K562 (cell line): ENCODE measurements around the gene C1QTNF6. TPM values are rescaled to one million over a fixed set of nuclear protein-coding genes. Genes with fewer than 3 reads are reported as not detected.
"Not testable (repeated sequence)": the region's sequence is repeated elsewhere in the genome, so short reads cannot be mapped to it uniquely, and the experiment has no call there.

Experiments used
- ATAC-seq: fragments of 200-7000 bp; cut with Tn5 transposase; 3 replicates; pipeline ENCODE4 v1.9.1; 2020; ENCODE audit warnings: moderate library complexity
- BruUV-seq: library from RNA; stranded (reverse); fragments of 400-500 nt; replicated peaks from 2 replicates; lab custom pipeline; 2021; lab: Mats Ljungman, UMichigan
- CTCF ChIA-PET: fragments of 300-600 bp; formaldehyde crosslinking; extraction: SDS; loops from one replicate; lab custom pipeline; 2021; ENCODE audit warnings: low intra/inter-chr PET ratio; lab: Yijun Ruan, JAX
- POLR2A ChIA-PET: fragments of 300-600, 350-650 bp; sonication (Branson Sonifier 250); formaldehyde crosslinking; extraction: SDS; loops from one replicate; lab custom pipeline; 2021; ENCODE audit warnings: antibody characterized with exemption, inconsistent platforms; lab: Yijun Ruan, JAX
- DNase-seq, 4 experiments: peaks; one replicate each; pipeline versions ENCODE4 v3.0.0 to v3.0.0-alpha.2; 2011 to 2018; ENCODE audit warnings: low spot score in 3 of 4, mixed read lengths in 3 of 4; ENCODE audit errors: extremely low read depth in 1 of 4
- FAIRE-seq: peaks from 2 replicates; lab custom pipeline; 2011; peaks lifted over from hg19 to GRCh38; lab: Jason Lieb, UNC
- H2AFZ ChIP-seq: 2 replicates; pipeline ENCODE4 v1.6.0; 2011; ENCODE audit warnings: low read depth, low read length, control low read depth, inconsistent platforms
- H3K27ac ChIP-seq: fragments of 200-600 bp; 3 replicates; pipeline ENCODE4 v1.8.0; 2011; ENCODE audit warnings: low read depth, mild to moderate bottlenecking, control low read depth, inconsistent platforms, low read length, moderate library complexity, mixed read lengths; ENCODE audit errors: extremely low read depth
- H3K27me3 ChIP-seq, 2 experiments: fragments of 300-600 bp in 1 of 2; 2 replicates in 1 of 2; 3 replicates in 1 of 2; pipeline versions ENCODE4 v1.6.0 to v1.8.0; 2011; ENCODE audit warnings: inconsistent platforms in 2 of 2, low read length in 2 of 2, mild to moderate bottlenecking in 1 of 2, mixed read lengths in 1 of 2, moderate library complexity in 1 of 2; ENCODE audit not compliant: control insufficient read depth in 2 of 2, insufficient read depth in 2 of 2
- H3K36me3 ChIP-seq: fragments of 300-600 bp; 3 replicates; pipeline ENCODE4 v1.8.0; 2011; ENCODE audit warnings: mild to moderate bottlenecking, low read length, inconsistent platforms; ENCODE audit not compliant: control insufficient read depth, insufficient read depth
- H3K4me1 ChIP-seq, 2 experiments: fragments of 200-600 bp in 1 of 2; replicated peaks in 1 of 2; 2 replicates in 1 of 2; 3 replicates in 1 of 2; pipeline versions ENCODE4 v1.5.1 to v1.8.0; 2011; ENCODE audit warnings: inconsistent platforms in 2 of 2, low read length in 2 of 2, mild to moderate bottlenecking in 1 of 2, mixed read lengths in 1 of 2, moderate library complexity in 1 of 2; ENCODE audit not compliant: control insufficient read depth in 2 of 2, insufficient read depth in 2 of 2
- H3K4me2 ChIP-seq: 2 replicates; pipeline ENCODE4 v1.6.1; 2011; ENCODE audit warnings: low read length, control low read depth, inconsistent platforms, mixed read lengths; ENCODE audit not compliant: insufficient read depth
- H3K4me3 ChIP-seq: fragments of 200-600 bp; sonication (generic), shearing (Covaris generic); 2 replicates; pipeline ENCODE4 v1.5.1; 2016; ENCODE audit warnings: control low read depth, inconsistent platforms
- H3K79me2 ChIP-seq: fragments of 200-600 bp; 3 replicates; pipeline ENCODE4 v1.8.0; 2011; ENCODE audit warnings: low read length, inconsistent platforms; ENCODE audit not compliant: control insufficient read depth, insufficient read depth
- H3K9ac ChIP-seq, 2 experiments: 2 replicates each; pipeline versions ENCODE4 v1.6.0 to v1.6.1; 2011; ENCODE audit warnings: low read depth in 2 of 2, low read length in 2 of 2, control low read depth in 1 of 2, inconsistent platforms in 1 of 2, mild to moderate bottlenecking in 1 of 2, mixed read lengths in 1 of 2; ENCODE audit not compliant: insufficient read depth in 1 of 2
- H3K9me1 ChIP-seq: one replicate; pipeline ENCODE4 v1.6.0; 2011; ENCODE audit warnings: inconsistent platforms, mild to moderate bottlenecking, low read length, moderate library complexity; ENCODE audit not compliant: control insufficient read depth, insufficient read depth
- H3K9me3 ChIP-seq: replicated peaks from 2 replicates; pipeline ENCODE4 v1.5.1; 2011; ENCODE audit warnings: low read depth, low read length, inconsistent platforms; ENCODE audit not compliant: control insufficient read depth, insufficient read depth
- H4K20me1 ChIP-seq: replicated peaks from 2 replicates; pipeline ENCODE4 v1.6.1; 2011; ENCODE audit warnings: low read length, inconsistent platforms, mixed read lengths; ENCODE audit not compliant: control insufficient read depth, insufficient read depth
- ASH1L ChIP-seq: fragments of 450-650 bp; IDR thresholded peaks from 2 replicates; pipeline ENCODE4 v1.6.1; 2018; ENCODE audit warnings: borderline replicate concordance, mild to moderate bottlenecking, low read depth; ENCODE audit not compliant: partially characterized antibody
- CHD1 ChIP-seq: fragments of 200-600 bp; sonication (generic); IDR thresholded peaks from one replicate; pipeline ENCODE4 v1.6.1; 2012; ENCODE audit warnings: mild to moderate bottlenecking, moderate library complexity, low read length, inconsistent platforms
- MED1 ChIP-seq: sonication (generic); formaldehyde crosslinking; IDR thresholded peaks from 2 replicates; pipeline ENCODE4 v1.8.1; 2023; ENCODE audit warnings: missing genetic modification reagents, borderline replicate concordance
- ZNF253 ChIP-seq: fragments of 250-450 bp; sonication (Bioruptor Pico); conservative IDR thresholded peaks from 2 replicates; pipeline ENCODE4 v1.6.1; 2021; ENCODE audit warnings: mild to moderate bottlenecking
- WGBS: fragments of 100-300 bp; shearing (Covaris generic); methylation state at CpG from one replicate; pipeline ENCODE4 v1.1.6; 2016; ENCODE audit warnings: low coverage, mixed read lengths; ENCODE audit not compliant: insufficient coverage; ENCODE audit errors: missing lambda C conversion rate; 5-methylcytosine and 5-hydroxymethylcytosine counted together
- in situ Hi-C: fragments of 300-500 bp; cut with MboI; formaldehyde crosslinking; loops from 4 replicates; pipeline ENCODE4 v1.15.0; 2018; ENCODE audit warnings: inconsistent platforms, mixed read lengths
- intact Hi-C: fragments of 100-400 bp; cut with micrococcal nuclease; formaldehyde crosslinking; loops from 2 replicates; pipeline ENCODE4 v1.14.2; 2022
- polyA plus RNA-seq, 8 experiments: library from polyadenylated mRNA; depleted of rRNA in 4 of 8; stranded (reverse) in 5 of 8; unstranded in 3 of 8; fragments of >200 nt; fragmentation: Nextera tagmentation in 2 of 8; fragmentation: Illumina TruSeq in 1 of 8; extraction: Ambion mirVana in 2 of 8; extraction: Trizol in 1 of 8; gene quantifications; 2 replicates each; pipeline versions ENCODE4 v1.2.1 to v1.2.3, GENCODE V29; 2011 to 2014; ENCODE audit warnings: inconsistent platforms in 1 of 8, missing spikeins in 1 of 8
- total RNA-seq, 7 experiments: library from RNA; depleted of rRNA in 6 of 7; stranded (reverse); fragments of >200 nt in 6 of 7; fragmentation: Illumina TruSeq in 2 of 7; extraction: Trizol in 2 of 7; gene quantifications; 2 replicates each; pipeline versions ENCODE4 v1.2.1 to v1.2.3, GENCODE V29; 2011 to 2021; ENCODE audit warnings: low replicate concordance in 1 of 7
- TF ChIP-seq, protein P1 (sequence below): fragments of 450-650 bp; IDR thresholded peaks from 2 replicates; pipeline ENCODE4 v1.6.1; 2016; ENCODE audit warnings: low read depth, mild to moderate bottlenecking, moderate library complexity

Gene C1QTNF6
- total and polyA plus RNA-seq, 9 of the 15 experiments (the other 6 are each of a cell fraction or from before 2014, with no cell fraction given) = 0.18 to 0.92 (median 0.55) TPM

DNA sequence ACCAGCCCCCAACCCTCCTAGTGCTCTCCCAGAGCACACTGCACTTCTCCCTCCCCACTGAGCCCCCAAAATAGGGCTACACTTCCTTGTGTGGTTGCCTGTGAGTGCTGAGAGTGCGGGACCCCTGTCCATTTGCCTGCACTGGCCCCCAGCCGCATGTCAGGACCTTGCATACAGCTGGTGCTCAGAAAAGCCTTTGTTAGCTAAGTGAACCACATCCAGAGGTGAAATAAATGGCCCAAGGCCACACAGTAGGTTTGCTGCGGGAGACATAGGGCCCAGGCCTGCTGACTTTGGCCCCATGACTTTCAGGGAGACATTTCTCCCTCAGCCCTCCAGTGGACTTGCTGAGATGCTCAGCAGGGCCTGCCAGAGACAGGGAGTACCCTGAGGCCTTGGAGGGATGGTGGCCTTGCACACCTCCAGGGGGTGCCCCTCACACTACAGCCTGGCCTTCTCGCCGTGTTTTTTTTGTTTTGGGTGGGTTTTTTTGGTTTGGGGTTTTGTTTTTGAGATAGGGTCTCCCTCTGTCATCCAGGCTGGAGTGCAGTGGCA, 14.0 kb upstream of the C1QTNF6 start:
- DNase-seq (no peak), FAIRE-seq (no peak), ATAC-seq (no peak)
- Histone ChIP-seq H3K4me2 (no peak overlapping the region), H3K27me3 (no peaks in the 10 kb centered on the region), H3K9ac (0 out of 4 replicates have a peak overlapping the region, but pooled peaks of 1 of the 2 experiments have one; percentile 17), H3K4me1 (peaks cover 18 to 44% of the 10 kb centered on the region in 2 experiments), H3K9me1 (no peaks in the 10 kb centered on the region), H3K79me2 (peaks cover 2% of the 10 kb centered on the region; the same call in 1 of the 3 replicates), H3K9me3 (no peaks in the 10 kb centered on the region), H3K36me3 (no peaks in the 10 kb centered on the region), H3K4me3 (no peak overlapping the region), H2AFZ (no peak overlapping the region), H3K27ac (no peak overlapping the region), H4K20me1 (no peaks in the 10 kb centered on the region)
- BruUV-seq = no TSS peak
- WGBS = 77% methylated on average over 3 of the region's 5 CpGs
- TF ChIP-seq ASH1L (no peak), CHD1 (no peak), MED1 (CRISPR knock-in tag) (no peak), ZNF253 (CRISPR knock-in tag) (no peak)
- TF ChIP-seq, protein P1, sequence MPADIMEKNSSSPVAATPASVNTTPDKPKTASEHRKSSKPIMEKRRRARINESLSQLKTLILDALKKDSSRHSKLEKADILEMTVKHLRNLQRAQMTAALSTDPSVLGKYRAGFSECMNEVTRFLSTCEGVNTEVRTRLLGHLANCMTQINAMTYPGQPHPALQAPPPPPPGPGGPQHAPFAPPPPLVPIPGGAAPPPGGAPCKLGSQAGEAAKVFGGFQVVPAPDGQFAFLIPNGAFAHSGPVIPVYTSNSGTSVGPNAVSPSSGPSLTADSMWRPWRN = no peak
- intact Hi-C loops = no loop called here
- ChIA-PET POLR2A (no interaction called here), CTCF (no interaction called here)
- in situ Hi-C loops = no loop called here

DNA sequence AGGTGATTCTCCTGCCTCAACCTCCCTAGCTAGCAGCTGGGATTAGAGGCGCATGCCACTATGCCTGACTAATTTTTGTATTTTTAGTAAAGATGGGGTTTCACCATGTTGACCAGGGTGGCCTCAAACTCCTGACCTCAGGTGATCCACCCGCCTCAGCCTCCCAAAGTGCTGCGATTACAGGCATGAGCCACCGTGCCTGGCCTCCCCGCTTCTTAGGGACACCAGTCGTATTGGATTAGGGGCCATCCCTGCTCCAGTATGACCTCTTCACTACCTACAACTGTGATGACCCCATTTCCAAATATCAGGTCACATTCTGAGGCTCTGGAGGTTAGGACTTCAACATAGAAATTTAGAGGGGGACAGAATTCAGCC, 13.4 kb upstream of the C1QTNF6 start:
- H3K36me3 ChIP-seq, H3K9me1 ChIP-seq, H3K27ac ChIP-seq, DNase-seq, POLR2A ChIA-PET, H3K4me2 ChIP-seq, H3K9ac ChIP-seq, H3K79me2 ChIP-seq, H3K4me3 ChIP-seq, BruUV-seq, FAIRE-seq, in situ Hi-C loops, H2AFZ ChIP-seq, H3K9me3 ChIP-seq, intact Hi-C loops, H4K20me1 ChIP-seq, H3K27me3 ChIP-seq, ATAC-seq: not testable (repeated sequence)
- 92% methylated on average over 5 of the region's 6 CpGs for WGBS
- CTCF ChIA-PET = interaction anchor here (5.1 kb wide), 1 partner anchor 34 kb away, joined by 27 read pairs; no protein-coding TSS in a partner anchor
- H3K4me1 ChIP-seq = peaks cover 23 to 46% of the 10 kb centered on the region in 2 experiments
